CD14-positive monocyte (primary cell): Measurements from ENCODE around the gene NPAS3. TPM values are rescaled to one million over a fixed set of nuclear protein-coding genes. Genes with fewer than 3 reads are reported as not detected.

Source experiments
- DNase-seq, 3 donors: peaks; one replicate each; pipeline ENCODE4 v3.0.0-alpha.2; 2011 to 2022
- H2AFZ ChIP-seq: 2 replicates; pipeline ENCODE4 v1.6.0; 2012; ENCODE audit warnings: mild to moderate bottlenecking, low read depth, low read length, inconsistent platforms; ENCODE audit not compliant: insufficient read depth, poor library complexity, severe bottlenecking
- H3K27ac ChIP-seq, 2 donors: 1 replicate in 1 of 2; 2 replicates in 1 of 2; pipeline ENCODE4 v1.5.1; 2012 to 2013; ENCODE audit warnings: low read length in 2 of 2, control low read depth in 1 of 2, inconsistent platforms in 1 of 2, low read depth in 1 of 2, mild to moderate bottlenecking in 1 of 2
- H3K27me3 ChIP-seq, 2 donors: one replicate each; pipeline versions ENCODE4 v1.6.0 to v1.6.1; 2011 to 2013; ENCODE audit warnings: low read length in 2 of 2; ENCODE audit not compliant: control insufficient read depth in 2 of 2, insufficient read depth in 2 of 2
- H3K36me3 ChIP-seq, 2 donors: replicated peaks in 1 of 2; 1 replicate in 1 of 2; 2 replicates in 1 of 2; pipeline versions ENCODE4 v1.5.1 to v1.6.1; 2012 to 2013; ENCODE audit warnings: low read length in 2 of 2, control low read depth in 1 of 2, inconsistent platforms in 1 of 2, mild to moderate bottlenecking in 1 of 2; ENCODE audit not compliant: insufficient read depth in 2 of 2, control insufficient read depth in 1 of 2
- H3K4me1 ChIP-seq, 2 donors: 1 replicate in 1 of 2; 2 replicates in 1 of 2; pipeline versions ENCODE4 v1.5.1 to v1.6.1; 2012 to 2013; ENCODE audit warnings: low read length in 2 of 2, control low read depth in 1 of 2, inconsistent platforms in 1 of 2, mild to moderate bottlenecking in 1 of 2, moderate library complexity in 1 of 2; ENCODE audit not compliant: insufficient read depth in 2 of 2, control insufficient read depth in 1 of 2
- H3K4me2 ChIP-seq: replicated peaks from 2 replicates; pipeline ENCODE3; 2012; ENCODE audit warnings: low read length, moderate library complexity, mild to moderate bottlenecking; ENCODE audit not compliant: poor library complexity, severe bottlenecking; ENCODE audit errors: extremely low read depth
- H3K4me3 ChIP-seq, 3 experiments: fragments of 200-600 bp in 1 of 3; sonication (generic) in 1 of 3; replicated peaks in 1 of 3; 1 replicate in 2 of 3; 2 replicates in 1 of 3; pipeline ENCODE4 v1.5.1; 2011 to 2013; ENCODE audit warnings: low read length in 3 of 3, mild to moderate bottlenecking in 3 of 3, control low read depth in 2 of 3, low read depth in 2 of 3, inconsistent platforms in 1 of 3, moderate library complexity in 1 of 3
- H3K79me2 ChIP-seq: 2 replicates; pipeline ENCODE4 v1.6.0; 2012; ENCODE audit warnings: mild to moderate bottlenecking, control low read depth, inconsistent platforms, low read length, moderate library complexity; ENCODE audit not compliant: insufficient read depth
- H3K9ac ChIP-seq: 2 replicates; pipeline ENCODE4 v1.6.0; 2017; ENCODE audit warnings: low read length, mild to moderate bottlenecking; ENCODE audit not compliant: insufficient read depth, poor library complexity, severe bottlenecking
- H3K9me3 ChIP-seq, 2 donors: replicated peaks in 1 of 2; 1 replicate in 1 of 2; 2 replicates in 1 of 2; pipeline versions ENCODE4 v1.5.1 to v1.6.1; 2012 to 2013; ENCODE audit warnings: low read length in 2 of 2, control low read depth in 1 of 2; ENCODE audit not compliant: control insufficient read depth in 1 of 2, insufficient read depth in 1 of 2
- H4K20me1 ChIP-seq: 2 replicates; pipeline ENCODE4 v1.6.0; 2012; ENCODE audit warnings: mild to moderate bottlenecking, low read length, control low read depth, moderate library complexity; ENCODE audit not compliant: insufficient read depth
- H3K27ac Mint-ChIP-seq, 7 donors: one replicate each; pipeline ENCODE4 v1.8.0; 2020; ENCODE audit warnings: mild to moderate bottlenecking in 7 of 7, mixed read lengths in 7 of 7, moderate library complexity in 6 of 7, inconsistent platforms in 2 of 7
- H3K27me3 Mint-ChIP-seq, 3 donors: one replicate each; pipeline ENCODE4 v1.8.0; 2021 to 2022; ENCODE audit warnings: low read depth in 3 of 3, mild to moderate bottlenecking in 3 of 3, mixed read lengths in 3 of 3, moderate library complexity in 3 of 3, inconsistent platforms in 1 of 3
- H3K36me3 Mint-ChIP-seq, 2 donors: one replicate each; pipeline ENCODE4 v1.8.0; 2020; ENCODE audit warnings: mixed read lengths in 2 of 2, inconsistent platforms in 1 of 2, mild to moderate bottlenecking in 1 of 2
- H3K4me1 Mint-ChIP-seq: one replicate; pipeline ENCODE4 v1.8.0; 2020; ENCODE audit warnings: mild to moderate bottlenecking, mixed read lengths
- H3K4me3 Mint-ChIP-seq, 2 donors: one replicate each; pipeline ENCODE4 v1.8.0; 2020; ENCODE audit warnings: mild to moderate bottlenecking in 2 of 2, mixed read lengths in 2 of 2, moderate library complexity in 1 of 2
- H3K9me3 Mint-ChIP-seq, 7 donors: one replicate each; pipeline ENCODE4 v1.8.0; 2020 to 2022; ENCODE audit warnings: mixed read lengths in 7 of 7, mild to moderate bottlenecking in 6 of 7, moderate library complexity in 6 of 7, inconsistent platforms in 2 of 7
- CTCF ChIP-seq: fragments of 200-600 bp; IDR thresholded peaks from one replicate; pipeline ENCODE4 v1.8.0; 2022; ENCODE audit warnings: antibody characterized with exemption, mild to moderate bottlenecking
- WGBS: methylation state at CpG from one replicate; pipeline ENCODE4 v1.1.5; 2013; ENCODE audit warnings: missing lambda C conversion rate; ENCODE audit not compliant: insufficient coverage; 5-methylcytosine and 5-hydroxymethylcytosine counted together
- intact Hi-C, 2 donors: fragments of 100-400 bp; cut with micrococcal nuclease; formaldehyde crosslinking; loops; one replicate each; pipeline versions ENCODE4 v1.15.0 to v1.15.1; 2023
- polyA plus RNA-seq, 3 donors: library from polyadenylated mRNA; depleted of rRNA in 1 of 3; unstranded in 2 of 3; stranded (reverse) in 1 of 3; fragments of 300-500 nt in 2 of 3; fragments of >200 nt in 1 of 3; fragmentation: Illumina TruSeq in 2 of 3; gene quantifications; 1 replicate in 2 of 3; 2 replicates in 1 of 3; pipeline ENCODE4 v1.2.3, GENCODE V29; 2012 to 2021

NPAS3 gene
- polyA plus RNA-seq, 3 donors = not detected

- Histone ChIP-seq H2AFZ (no peak overlapping the region), H3K79me2 (no peaks in the 10 kb centered on the region), H4K20me1 (no peaks in the 10 kb centered on the region), H3K4me2 (no peak overlapping the region), H3K4me1 (no peaks in the 10 kb centered on the region), H3K36me3 (no peaks in the 10 kb centered on the region), H3K4me3 (no peak overlapping the region), H3K9ac (no peak overlapping the region), H3K27ac (no peak overlapping the region), H3K9me3 (no peaks in the 10 kb centered on the region), H3K27me3 (no peaks in the 10 kb centered on the region)
- intact Hi-C loops = no loop called here
- peaks cover 0 to 7% (median 3%) of the 10 kb centered on the region in 3 donors for H3K27me3 Mint-ChIP-seq
- no CpG with 5 or more reads among the region's 3 CpGs for WGBS
- H3K36me3 Mint-ChIP-seq = no peaks in the 10 kb centered on the region
- no peak for TF ChIP-seq CTCF
- H3K4me3 Mint-ChIP-seq = no peak overlapping the region
- H3K9me3 Mint-ChIP-seq = peaks cover 0 to 10% (median 1%) of the 10 kb centered on the region in 7 donors
- H3K27ac Mint-ChIP-seq = no peak overlapping the region
- no peaks in the 10 kb centered on the region for H3K4me1 Mint-ChIP-seq
- DNase-seq = no peak
Measured at GRCh38 chr14:32967421-32967820, 28.7 kb downstream of the NPAS3 start.

- no peak overlapping the region for H2AFZ ChIP-seq
- no peak overlapping the region for H3K9ac ChIP-seq
- Mint-ChIP-seq H3K9me3 (peaks cover 0 to 11% (median 1%) of the 10 kb centered on the region in 7 donors), H3K27ac (no peak overlapping the region), H3K4me3 (no peak overlapping the region), H3K4me1 (no peaks in the 10 kb centered on the region), H3K36me3 (no peaks in the 10 kb centered on the region), H3K27me3 (peaks cover 2 to 4% (median 3%) of the 10 kb centered on the region in 3 donors)
- no peak overlapping the region for H3K4me3 ChIP-seq
- no peak for DNase-seq
- no peaks in the 10 kb centered on the region for H3K27me3 ChIP-seq
- no peak for TF ChIP-seq CTCF
- H3K4me2 ChIP-seq = no peak overlapping the region
- H3K27ac ChIP-seq = no peak overlapping the region
- H4K20me1 ChIP-seq = no peaks in the 10 kb centered on the region
- no peaks in the 10 kb centered on the region for H3K4me1 ChIP-seq
- intact Hi-C loops = no loop called here
- H3K79me2 ChIP-seq = no peaks in the 10 kb centered on the region
- no peaks in the 10 kb centered on the region for H3K36me3 ChIP-seq
- no peaks in the 10 kb centered on the region for H3K9me3 ChIP-seq
- 100% methylated on average over 1 of the region's 2 CpGs for WGBS
Measured at GRCh38 chr14:32968972-32969544, 30.4 kb downstream of the NPAS3 start.
